Stimulated activated CD4-positive, alpha-beta T cell treated with anti-CD3 and anti-CD28 coated beads, Interleukin-15, amount 100 ng/mL, for 48 hours (primary cell): ENCODE results near the gene CARD19.

ENCODE experiments used
- DNase-seq, 2 donors: peaks; one replicate each; pipeline ENCODE4 v3.0.0-alpha.2; 2020; ENCODE audit warnings: low read depth in 2 of 2

Gene CARD19

GRCh38 chr9:93133681-93134014 is 37.6 kb downstream of the CARD19 start:
- DNase-seq: peak in 1 of 2 donors; percentile 53

GRCh38 chr9:93134015-93134739 is 38.2 kb downstream of the CARD19 start, which contains the start of gene NINJ1:
TSS of gene NINJ1 (minus strand) at chr9:93134251. CDS start at chr9:93134217, 34 bp downstream.
- peak; percentile 63 to 79 for DNase-seq

GRCh38 chr9:93134740-93135444 is 38.9 kb downstream of the CARD19 start:
- no peak for DNase-seq

GRCh38 chr9:93136011-93136440 is 40.0 kb downstream of the CARD19 start:
- DNase-seq: no peak

- no peak for DNase-seq
Observed at GRCh38 chr9:93137362-93137761, 41.3 kb downstream of the CARD19 start.

GRCh38 chr9:93138171-93138764 is 42.3 kb downstream of the CARD19 start:
- DNase-seq: no peak

GRCh38 chr9:93139365-93140182 is 43.6 kb downstream of the CARD19 start:
- DNase-seq: no peak

- no peak for DNase-seq
Observed at GRCh38 chr9:93141771-93142483, 45.9 kb downstream of the CARD19 start.

- DNase-seq: no peak
Observed at GRCh38 chr9:93143830-93144530, 48.0 kb downstream of the CARD19 start.

GRCh38 chr9:93146696-93147095 is 50.7 kb downstream of the CARD19 start:
- peak; percentile 47 to 49 for DNase-seq

- no peak for DNase-seq
Observed at GRCh38 chr9:93147632-93148031, 51.6 kb downstream of the CARD19 start.

GRCh38 chr9:93148721-93149120 is 52.7 kb downstream of the CARD19 start:
- DNase-seq: no peak

GRCh38 chr9:93149361-93149760 is 53.3 kb downstream of the CARD19 start:
- no peak for DNase-seq

- DNase-seq: no peak
Observed at GRCh38 chr9:93151097-93151784, 55.2 kb downstream of the CARD19 start.

- DNase-seq: peak in 1 of 2 donors; percentile 50
Observed at GRCh38 chr9:93154293-93154903, 58.4 kb downstream of the CARD19 start.

- no peak for DNase-seq
Observed at GRCh38 chr9:93155716-93156474, 59.9 kb downstream of the CARD19 start.

- peak; percentile 49 to 50 for DNase-seq
Observed at GRCh38 chr9:93156475-93157008, 60.5 kb downstream of the CARD19 start.

- DNase-seq: peak; percentile 40 to 74
Observed at GRCh38 chr9:93159601-93160471, 63.8 kb downstream of the CARD19 start.
